Fibroblast of mammary gland (primary cell): ENCODE results near the gene NACAD.

Experiments used
- DNase-seq: peaks from one replicate; pipeline ENCODE4 v3.0.0-alpha.2; 2010; ENCODE audit warnings: low read depth
- H3K4me3 ChIP-seq: 2 replicates; pipeline ENCODE4 v1.5.1; 2011; ENCODE audit warnings: low read depth, mild to moderate bottlenecking, low read length, moderate library complexity; ENCODE audit not compliant: control insufficient read depth
- CTCF ChIP-seq: conservative IDR thresholded peaks from 2 replicates; pipeline ENCODE4 v1.5.1; 2011; ENCODE audit warnings: low read depth, low read length, inconsistent platforms; ENCODE audit not compliant: control insufficient read depth, insufficient read depth

NACAD gene

DNA sequence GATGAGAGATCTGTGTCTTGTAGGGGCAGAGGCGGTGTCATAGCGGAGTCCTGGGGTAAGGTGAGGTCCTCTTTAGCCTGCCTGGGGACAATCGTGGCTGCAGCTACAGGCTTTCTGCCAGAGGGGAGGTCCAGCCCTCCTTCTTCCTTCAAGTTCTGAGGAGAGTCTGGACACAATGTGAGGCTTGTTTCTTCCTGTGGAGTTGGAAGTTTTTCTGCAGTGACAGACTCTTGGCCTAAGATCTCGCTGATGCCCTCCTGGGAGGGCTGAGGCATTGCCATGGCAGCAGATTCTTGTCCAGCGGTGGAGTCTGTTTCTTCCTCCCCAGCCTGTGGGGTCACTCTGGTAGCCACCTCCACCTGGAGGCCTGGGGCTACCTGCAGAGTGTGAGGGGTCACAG lies 4.4 kb downstream of the NACAD start:
- H3K4me3 ChIP-seq: no peak overlapping the region
- DNase-seq: no peak
- TF ChIP-seq CTCF: no peak

- no peak for TF ChIP-seq CTCF
- no peak overlapping the region for H3K4me3 ChIP-seq
- no peak for DNase-seq
Observed at GRCh38 chr7:45082831-45083331, 5.9 kb downstream of the NACAD start.

GRCh38 chr7:45082031-45082830 lies 6.5 kb downstream of the NACAD start:
- peak; percentile 33 for DNase-seq

GRCh38 chr7:45081670-45081974 lies 7.1 kb downstream of the NACAD start:
- DNase-seq: no peak

More at GRCh38 chr7:45082031-45082830, 6.5 kb downstream of the NACAD start:
- no peak overlapping the region for H3K4me3 ChIP-seq
- no peak for TF ChIP-seq CTCF

GRCh38 chr7:45080958-45081669 lies 7.7 kb downstream of the NACAD start:
- TF ChIP-seq CTCF: no peak
- no peak overlapping the region for H3K4me3 ChIP-seq
- DNase-seq: no peak

More at GRCh38 chr7:45081670-45081974, 7.1 kb downstream of the NACAD start:
- no peak overlapping the region for H3K4me3 ChIP-seq
- TF ChIP-seq CTCF: no peak

- no peak for TF ChIP-seq CTCF
- H3K4me3 ChIP-seq: no peak overlapping the region
- DNase-seq: no peak
Observed at GRCh38 chr7:45080265-45080957, 8.4 kb downstream of the NACAD start.
